SKM-1 (cell line): ENCODE results near the gene APOBEC3G.
"Not testable (repeated sequence)": the region's sequence is repeated elsewhere in the genome, so short reads cannot be mapped to it uniquely, and the experiment has no call there.

Experiments used
- DNase-seq: peaks from one replicate; lab custom pipeline; 2025; ENCODE audit not compliant: unreplicated experiment; lab: John Stamatoyannopoulos, UW

The APOBEC3G gene

GRCh38 chr22:39077026-39077840 lies at the start of gene APOBEC3G:
Gene APOBEC3G, plus strand, starts transcription at chr22:39077275. Its CDS starts 87 bp downstream, at chr22:39077362.
- not testable (repeated sequence) for DNase-seq

- DNase-seq, result no peak
These were observed 49.4 kb upstream of the APOBEC3G start for GRCh38 chr22:39027717-39028116.

GRCh38 chr22:39028281-39028680 lies 48.8 kb upstream of the APOBEC3G start:
- no peak for DNase-seq

GRCh38 chr22:39029227-39029626 lies 47.8 kb upstream of the APOBEC3G start:
- DNase-seq, result no peak

GRCh38 chr22:39030705-39031104 lies 46.4 kb upstream of the APOBEC3G start:
- DNase-seq, result no peak

GRCh38 chr22:39031434-39032295 lies 45.4 kb upstream of the APOBEC3G start:
- not testable (repeated sequence) for DNase-seq

GRCh38 chr22:39037071-39037470 lies 40.0 kb upstream of the APOBEC3G start:
- not testable (repeated sequence) for DNase-seq

GRCh38 chr22:39039306-39040126 lies 37.6 kb upstream of the APOBEC3G start:
- DNase-seq, result no peak

- DNase-seq, result not testable (repeated sequence)
These were observed 36.9 kb upstream of the APOBEC3G start for GRCh38 chr22:39040155-39040537.

GRCh38 chr22:39040538-39041296 lies 36.4 kb upstream of the APOBEC3G start, which contains the start of gene APOBEC3F:
Gene APOBEC3F, plus strand, starts transcription at chr22:39040864. Its CDS starts 97 bp downstream, at chr22:39040961.
- not testable (repeated sequence) for DNase-seq

GRCh38 chr22:39041908-39042307 lies 35.2 kb upstream of the APOBEC3G start:
- no peak for DNase-seq

- DNase-seq, result not testable (repeated sequence)
These were observed 34.0 kb upstream of the APOBEC3G start for GRCh38 chr22:39043063-39043462.

GRCh38 chr22:39045136-39045535 lies 31.9 kb upstream of the APOBEC3G start:
- DNase-seq, result not testable (repeated sequence)

- DNase-seq, result not testable (repeated sequence)
These were observed 27.6 kb upstream of the APOBEC3G start for GRCh38 chr22:39049486-39049885.

- DNase-seq, result not testable (repeated sequence)
These were observed 25.1 kb upstream of the APOBEC3G start for GRCh38 chr22:39051844-39052495.

GRCh38 chr22:39055658-39056057 lies 21.4 kb upstream of the APOBEC3G start:
- no peak for DNase-seq

- DNase-seq, result not testable (repeated sequence)
These were observed 15.8 kb upstream of the APOBEC3G start for GRCh38 chr22:39061290-39061689.

GRCh38 chr22:39061951-39062350 lies 15.1 kb upstream of the APOBEC3G start:
- DNase-seq, result not testable (repeated sequence)

GRCh38 chr22:39063904-39064303 lies 13.2 kb upstream of the APOBEC3G start:
- not testable (repeated sequence) for DNase-seq
